ENCODE results near the gene CD24.

The CD24 gene

DNA sequence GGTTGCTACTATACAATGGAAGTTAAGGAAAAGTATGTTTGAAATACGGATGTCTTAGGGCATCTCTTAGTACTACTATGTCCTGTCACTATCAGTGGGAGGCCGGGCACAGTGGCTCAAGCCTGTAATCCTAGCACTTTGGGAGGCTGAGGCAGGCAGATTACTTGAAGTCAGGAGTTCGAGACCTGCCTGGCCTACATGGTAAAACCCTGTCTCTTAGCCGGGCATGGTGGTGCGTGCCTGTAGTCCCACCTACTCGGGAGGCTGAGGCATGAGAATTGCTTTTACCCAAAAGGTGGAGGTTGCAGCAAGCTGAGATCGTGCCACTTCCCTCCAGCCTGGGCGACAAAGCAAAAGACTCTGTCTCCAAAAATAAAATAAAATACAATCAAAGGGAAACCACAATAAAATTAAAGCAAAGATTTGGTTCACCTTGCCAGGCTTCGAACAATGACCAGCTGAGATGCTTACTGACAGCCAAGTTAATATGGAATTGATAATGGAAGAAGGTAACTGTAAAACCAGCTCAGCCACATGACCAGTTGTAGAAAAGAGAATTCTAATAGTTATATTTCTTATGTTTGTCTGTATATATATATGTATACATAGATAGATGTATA is 6.5 kb downstream of the CD24 start:
- no peak for DNase-seq

GRCh38 chr6:106966671-106967640 is 7.6 kb downstream of the CD24 start:
- no peak for DNase-seq

DNA sequence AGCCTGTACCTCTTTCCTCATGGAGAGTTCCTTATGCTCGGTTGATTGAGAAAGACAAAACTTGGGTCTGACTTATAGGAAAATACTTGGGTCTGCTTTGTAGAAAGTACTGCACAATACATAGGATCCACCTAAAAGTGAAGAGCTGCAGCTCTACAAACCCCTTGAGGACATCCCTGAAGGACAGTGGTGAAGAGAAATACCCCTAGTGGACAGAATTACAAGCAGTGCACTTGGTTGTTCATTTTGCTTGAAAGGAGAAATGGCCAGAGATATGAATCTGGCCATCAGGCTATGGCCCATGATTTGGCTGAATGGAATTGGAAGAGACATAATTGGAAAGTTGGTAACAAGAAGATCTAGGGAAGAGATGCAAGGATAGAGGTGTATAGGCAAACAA is 8.3 kb downstream of the CD24 start:
- DNase-seq = no peak

DNA sequence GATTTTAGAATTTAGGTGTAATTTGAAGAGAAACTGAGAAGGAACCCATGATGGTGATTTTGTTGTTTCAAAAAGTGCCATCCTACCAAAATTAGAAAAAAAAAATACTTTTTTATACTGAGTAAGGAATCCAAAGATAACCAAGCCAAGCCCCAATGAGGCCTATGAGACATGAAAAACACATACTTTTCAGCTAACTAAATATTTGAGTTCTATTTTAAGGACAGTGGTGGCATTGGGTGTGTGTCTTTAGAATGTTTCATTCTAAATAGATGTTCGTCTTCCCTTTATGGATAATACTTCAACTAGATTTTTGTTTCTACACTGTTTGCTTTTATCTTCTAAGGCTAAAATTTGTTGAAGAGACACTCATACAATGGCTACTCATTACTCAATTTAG is 9.6 kb downstream of the CD24 start:
- DNase-seq = no peak

DNA sequence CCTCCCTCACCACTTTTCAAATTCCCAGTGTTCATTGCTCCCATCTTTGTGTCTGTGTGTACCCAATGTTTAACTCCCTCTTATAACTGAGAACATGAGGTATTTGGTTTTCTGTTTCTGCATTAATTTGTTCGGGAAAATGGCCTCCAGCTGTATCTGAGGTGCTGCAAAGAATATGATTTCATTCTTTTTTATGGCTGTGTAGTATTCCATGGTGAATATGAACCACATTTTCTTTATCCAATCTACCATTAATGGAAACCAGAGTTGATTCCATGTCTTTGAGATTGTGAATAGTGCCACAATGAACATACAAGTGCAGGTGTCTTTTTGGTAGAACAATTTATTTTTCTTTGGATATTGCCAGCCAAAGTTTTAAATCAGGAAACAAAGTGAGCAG is 10.4 kb downstream of the CD24 start:
- DNase-seq = no peak

GRCh38 chr6:106963544-106963943 is 11.0 kb downstream of the CD24 start:
- DNase-seq = peak; percentile 59 to 74

- DNase-seq = no peak
Observed at GRCh38 chr6:106961801-106962200, 12.7 kb downstream of the CD24 start.

DNA sequence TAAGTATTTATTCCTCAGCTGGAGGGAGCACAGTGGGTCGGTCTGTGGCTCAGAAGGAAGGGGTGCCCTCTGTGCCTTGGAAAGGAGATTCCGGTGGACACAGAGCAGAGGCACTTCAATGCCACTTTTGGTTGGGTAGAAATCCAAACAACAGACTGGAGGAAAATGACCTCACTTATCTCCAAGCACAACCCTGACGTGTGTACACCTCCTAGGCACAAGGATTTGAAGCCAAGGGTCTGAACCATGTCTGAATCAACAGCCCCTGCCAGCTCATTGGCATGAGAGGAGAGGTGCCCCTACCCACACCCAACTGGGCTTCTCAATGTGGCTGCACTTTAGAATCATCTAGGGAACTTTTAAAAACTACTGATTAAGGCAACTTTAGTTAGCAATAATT is 13.4 kb downstream of the CD24 start:
- no peak for DNase-seq

DNA sequence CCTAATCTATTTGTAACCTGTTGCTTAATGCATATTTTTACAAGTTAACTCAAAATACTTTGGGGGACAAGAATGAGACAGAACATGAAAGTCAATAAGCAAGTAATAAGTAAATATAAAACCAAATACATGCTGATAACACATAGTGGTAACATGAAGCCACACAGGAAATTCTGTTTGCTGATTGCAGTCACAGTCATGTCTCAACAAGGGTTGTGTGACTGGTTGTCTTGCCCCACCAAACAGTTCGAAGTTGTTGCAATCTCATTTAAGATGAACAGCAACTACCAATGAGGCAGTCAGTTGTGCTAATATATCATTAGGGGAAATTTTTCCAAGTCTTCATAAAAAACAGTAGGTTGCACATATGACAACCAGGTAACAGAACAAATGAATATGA is 14.5 kb downstream of the CD24 start:
- no peak for DNase-seq

DNA sequence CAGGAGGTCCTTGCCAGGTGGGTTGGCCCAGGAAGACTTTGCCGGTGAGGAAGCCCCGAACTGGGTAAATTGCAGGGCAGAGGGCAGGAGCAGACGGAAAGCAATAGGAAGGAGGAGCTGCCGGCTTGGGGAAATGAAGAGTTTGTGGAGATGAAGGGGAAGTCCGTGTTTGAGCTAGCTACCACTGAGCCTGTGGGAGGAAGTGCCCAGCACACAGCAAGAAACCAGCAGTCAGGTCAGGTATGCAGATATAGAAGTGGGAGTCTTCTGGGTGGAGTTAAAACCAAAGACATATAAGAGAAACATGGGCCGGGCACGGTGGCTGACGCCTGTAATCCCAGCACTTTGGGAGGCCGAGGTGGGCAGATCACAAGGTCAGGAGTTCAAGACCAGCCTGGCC is 34.7 kb downstream of the CD24 start:
- DNase-seq = no peak

GRCh38 chr6:106939208-106939607 is 35.3 kb downstream of the CD24 start:
- no peak for DNase-seq

GRCh38 chr6:106927531-106928398 is 46.8 kb downstream of the CD24 start:
- DNase-seq = no peak

- DNase-seq = no peak
Observed at GRCh38 chr6:106925948-106926347, 48.6 kb downstream of the CD24 start.

DNA sequence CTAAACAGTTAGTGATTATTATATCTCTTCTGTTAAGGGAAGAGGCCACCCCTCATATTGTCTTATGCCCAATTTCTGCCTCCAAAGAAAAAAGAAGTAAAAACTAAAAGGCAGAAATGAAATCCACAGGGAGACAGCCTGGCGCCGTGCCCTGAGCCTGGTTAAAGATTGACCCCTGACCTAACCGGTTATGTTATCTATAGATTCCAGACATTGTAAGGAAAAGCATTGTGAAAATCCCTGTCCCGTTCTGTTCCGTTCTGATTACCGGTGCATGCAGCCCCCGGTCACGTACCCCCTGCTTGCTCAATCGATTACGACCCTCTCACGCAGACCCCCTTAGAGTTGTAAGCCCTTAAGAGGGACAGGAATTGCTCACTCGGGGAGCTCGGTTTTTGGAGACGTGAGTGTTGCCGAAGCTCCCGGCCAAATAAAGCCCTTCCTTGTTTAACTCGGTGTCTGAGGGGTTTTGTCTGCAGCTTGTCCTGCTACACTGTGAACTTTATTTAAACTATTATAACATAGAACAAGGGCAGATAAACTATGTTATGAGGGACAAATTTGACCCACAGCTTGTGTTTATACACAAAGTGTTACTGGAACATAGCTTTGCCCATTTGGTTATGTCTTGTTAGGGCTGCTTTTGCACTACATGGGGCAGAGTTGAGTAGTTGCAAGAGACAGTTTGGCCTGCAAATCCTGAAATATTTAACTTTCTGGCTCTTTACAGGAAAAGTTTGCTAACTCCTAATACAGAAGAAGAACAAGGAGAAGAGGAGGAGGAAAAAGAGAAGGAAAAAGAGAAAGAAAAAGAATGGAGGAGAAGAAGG is 49.6 kb downstream of the CD24 start:
- DNase-seq = no peak

- DNase-seq = no peak
Observed at GRCh38 chr6:106922626-106923025, 51.9 kb downstream of the CD24 start.

Measured in SHP77 (cell line).